Neural crest cell (in vitro differentiated cells): ENCODE measurements around the gene NPRL2. TPM values are rescaled to one million over a fixed set of nuclear protein-coding genes. Genes with fewer than 3 reads are reported as not detected.
A peak's percentile ranks its signal among the peaks of the same experiment; 100 is the strongest.

Experiments
- DNase-seq: peaks from one replicate; pipeline ENCODE4 v3.0.0; 2021; ENCODE audit warnings: low read depth, mixed read lengths, low spot score
- H3K27ac Mint-ChIP-seq: one replicate; pipeline ENCODE4 v1.8.0; 2021; ENCODE audit warnings: mild to moderate bottlenecking, mixed read lengths; ENCODE audit not compliant: unreplicated experiment
- H3K27me3 Mint-ChIP-seq: 2 replicates; pipeline ENCODE4 v1.8.0; 2021; ENCODE audit warnings: low read depth, mild to moderate bottlenecking, mixed read lengths
- H3K36me3 Mint-ChIP-seq: 2 replicates; pipeline ENCODE4 v1.8.0; 2021; ENCODE audit warnings: low read depth, mild to moderate bottlenecking, mixed read lengths
- H3K4me1 Mint-ChIP-seq: 2 replicates; pipeline ENCODE4 v1.8.0; 2021; ENCODE audit warnings: mixed read lengths
- H3K4me3 Mint-ChIP-seq: one replicate; pipeline ENCODE4 v1.8.0; 2021; ENCODE audit warnings: mild to moderate bottlenecking, mixed read lengths
- H3K9me3 Mint-ChIP-seq: 2 replicates; pipeline ENCODE4 v1.8.0; 2021; ENCODE audit warnings: mixed read lengths
- CTCF ChIP-seq: fragments of 200-600 bp; sonication (generic); conservative IDR thresholded peaks from 2 replicates; pipeline ENCODE4 v1.5.0; 2021; ENCODE audit warnings: antibody characterized with exemption, mild to moderate bottlenecking
- total RNA-seq: library from RNA; stranded (reverse); gene quantifications from 2 replicates; pipeline ENCODE4 v1.2.1, GENCODE V29; 2021

NPRL2 gene
- total RNA-seq, 1 donor from 2014 or later: 30.6 TPM

- Mint-ChIP-seq H3K27ac (no peak within 1 kb of the TSS), H3K4me1 (peaks cover 26% of the 10 kb centered on the region), H3K4me3 (peak within 1 kb of the TSS; percentile 54), H3K36me3 (no peaks in the 10 kb centered on the region), H3K9me3 (no peaks in the 10 kb centered on the region), H3K27me3 (peaks cover 6% of the 10 kb centered on the region)
- TF ChIP-seq CTCF: no peak
- no peak for DNase-seq
Observed at GRCh38 chr3:50303013-50303815, 47.4 kb downstream of the NPRL2 start, which contains the start of gene HYAL1. Gene HYAL1 (minus strand): TSS chr3:50303574. CDS start chr3:50302956, 618 bp downstream.

- no peak for TF ChIP-seq CTCF
- H3K36me3 Mint-ChIP-seq: no peaks in the 10 kb centered on the region
- H3K27me3 Mint-ChIP-seq: peaks cover 6% of the 10 kb centered on the region
- peaks cover 29% of the 10 kb centered on the region for H3K4me1 Mint-ChIP-seq
- DNase-seq: no peak
- H3K27ac Mint-ChIP-seq: no peak overlapping the region
- H3K9me3 Mint-ChIP-seq: no peaks in the 10 kb centered on the region
- H3K4me3 Mint-ChIP-seq: peak overlapping the region; percentile 70
Observed at GRCh38 chr3:50302095-50303012, 48.2 kb downstream of the NPRL2 start.

- Mint-ChIP-seq H3K4me3 (peak overlapping the region; percentile 98), H3K27ac (no peak overlapping the region), H3K27me3 (peaks cover 6% of the 10 kb centered on the region), H3K4me1 (peaks cover 29% of the 10 kb centered on the region), H3K9me3 (no peaks in the 10 kb centered on the region), H3K36me3 (no peaks in the 10 kb centered on the region)
- TF ChIP-seq CTCF: no peak
- DNase-seq: no peak
Observed at GRCh38 chr3:50300681-50301254, 49.8 kb downstream of the NPRL2 start.

- Mint-ChIP-seq H3K4me3 (peak overlapping the region; percentile 98), H3K27me3 (peaks cover 6% of the 10 kb centered on the region), H3K9me3 (no peaks in the 10 kb centered on the region), H3K27ac (peak overlapping the region; percentile 96), H3K4me1 (peaks cover 29% of the 10 kb centered on the region), H3K36me3 (no peaks in the 10 kb centered on the region)
- TF ChIP-seq CTCF: no peak
- no peak for DNase-seq
Observed at GRCh38 chr3:50299929-50300680, 50.5 kb downstream of the NPRL2 start.

GRCh38 chr3:50299638-50299928, 51.0 kb downstream of the NPRL2 start:
- Mint-ChIP-seq H3K27ac (peak overlapping the region; percentile 96), H3K27me3 (peaks cover 6% of the 10 kb centered on the region), H3K4me1 (peaks cover 26% of the 10 kb centered on the region), H3K4me3 (peak overlapping the region; percentile 98), H3K36me3 (no peaks in the 10 kb centered on the region), H3K9me3 (no peaks in the 10 kb centered on the region)
- no peak for TF ChIP-seq CTCF
- DNase-seq: no peak
